K562 (cell line): ENCODE data around the gene COMP. TPM values are rescaled to one million over a fixed set of nuclear protein-coding genes. Genes with fewer than 3 reads are reported as not detected.

ENCODE experiments used
- ARID1B ChIP-seq: fragments of 450-650 bp; IDR thresholded peaks from 2 replicates; pipeline ENCODE4 v1.6.1; 2016; ENCODE audit warnings: antibody characterized with exemption, mild to moderate bottlenecking, inconsistent platforms
- BACH1 ChIP-seq: fragments of 200-800 bp; sonication (Bioruptor generic); IDR thresholded peaks from 2 replicates; pipeline ENCODE4 v1.6.1; 2016; ENCODE audit warnings: missing genetic modification characterization, missing compliant biosample characterization
- GTF2E2 ChIP-seq: fragments of 200-800 bp; sonication (Bioruptor generic); IDR thresholded peaks from 2 replicates; pipeline ENCODE4 v1.6.1; 2016; ENCODE audit warnings: missing genetic modification characterization, missing compliant biosample characterization
- KHSRP ChIP-seq: fragments of 450-650 bp; IDR thresholded peaks from 2 replicates; pipeline ENCODE4 v1.6.1; 2017
- MTA1 ChIP-seq: fragments of 450-650 bp; IDR thresholded peaks from 2 replicates; pipeline ENCODE4 v1.6.1; 2017; ENCODE audit warnings: borderline replicate concordance
- NCOR1 ChIP-seq: fragments of 450-650 bp; IDR thresholded peaks from 2 replicates; pipeline ENCODE4 v1.6.1; 2016; ENCODE audit warnings: mild to moderate bottlenecking, moderate library complexity
- NFE2 ChIP-seq: IDR thresholded peaks from 2 replicates; pipeline ENCODE4 v1.6.1; 2014; ENCODE audit warnings: antibody characterized with exemption, low read depth
- NONO ChIP-seq, 2 experiments: fragments of 200-400 bp in 1 of 2; fragments of 450-650 bp in 1 of 2; formaldehyde crosslinking in 1 of 2; IDR thresholded peaks; 2 replicates each; pipeline ENCODE4 v1.6.1; 2017; ENCODE audit warnings: low read depth in 2 of 2, mild to moderate bottlenecking in 2 of 2, moderate library complexity in 2 of 2, low read length in 1 of 2
- ZFP30 ChIP-seq: fragments of 250-450 bp; sonication (Bioruptor Pico); IDR thresholded peaks from 2 replicates; pipeline ENCODE4 v1.8.0; 2022; ENCODE audit warnings: moderate library complexity, mild to moderate bottlenecking, inconsistent platforms, borderline replicate concordance
- ZNF124 ChIP-seq: sonication (generic); formaldehyde crosslinking; IDR thresholded peaks from 2 replicates; pipeline ENCODE4 v1.8.1; 2022; ENCODE audit warnings: missing genetic modification reagents
- ZNF239 ChIP-seq: fragments of 250-450 bp; sonication (Bioruptor Pico); IDR thresholded peaks from 2 replicates; pipeline ENCODE4 v1.4.0; 2020; ENCODE audit warnings: mild to moderate bottlenecking
- ZNF696 ChIP-seq: fragments of 250-450 bp; sonication (Bioruptor Pico); conservative IDR thresholded peaks from 2 replicates; pipeline ENCODE4 v1.4.0; 2020; ENCODE audit warnings: mild to moderate bottlenecking, moderate library complexity
- polyA plus RNA-seq, 8 experiments: library from polyadenylated mRNA; depleted of rRNA in 4 of 8; stranded (reverse) in 5 of 8; unstranded in 3 of 8; fragments of >200 nt; fragmentation: Nextera tagmentation in 2 of 8; fragmentation: Illumina TruSeq in 1 of 8; extraction: Ambion mirVana in 2 of 8; extraction: Trizol in 1 of 8; gene quantifications; 2 replicates each; pipeline versions ENCODE4 v1.2.1 to v1.2.3, GENCODE V29; 2011 to 2014; ENCODE audit warnings: inconsistent platforms in 1 of 8, missing spikeins in 1 of 8
- total RNA-seq, 7 experiments: library from RNA; depleted of rRNA in 6 of 7; stranded (reverse); fragments of >200 nt in 6 of 7; fragmentation: Illumina TruSeq in 2 of 7; extraction: Trizol in 2 of 7; gene quantifications; 2 replicates each; pipeline versions ENCODE4 v1.2.1 to v1.2.3, GENCODE V29; 2011 to 2021; ENCODE audit warnings: low replicate concordance in 1 of 7
- TF ChIP-seq, protein P1 (sequence below): fragments of 250-450 bp; sonication (Bioruptor Pico); IDR thresholded peaks from 2 replicates; pipeline ENCODE4 v1.6.1; 2021; ENCODE audit warnings: mild to moderate bottlenecking
- TF ChIP-seq, protein P2 (sequence below): sonication (generic); formaldehyde crosslinking; IDR thresholded peaks from 2 replicates; pipeline ENCODE4 v1.8.1; 2023; ENCODE audit warnings: mild to moderate bottlenecking, missing genetic modification reagents
- TF ChIP-seq, protein P3 (sequence below): fragments of 250-450 bp; sonication (Bioruptor Pico); IDR thresholded peaks from 2 replicates; pipeline ENCODE4 v1.4.0; 2020; ENCODE audit warnings: mild to moderate bottlenecking, moderate library complexity, borderline replicate concordance
- TF ChIP-seq, protein P4 (sequence below): sonication (generic); formaldehyde crosslinking; IDR thresholded peaks from 2 replicates; pipeline ENCODE4 v1.8.0; 2022; ENCODE audit warnings: missing genetic modification reagents, mild to moderate bottlenecking, moderate library complexity, borderline replicate concordance
- TF ChIP-seq, protein P5 (sequence below): sonication (generic); formaldehyde crosslinking; IDR thresholded peaks from 2 replicates; pipeline ENCODE4 v1.8.1; 2023; ENCODE audit warnings: mild to moderate bottlenecking, missing genetic modification reagents
- TF ChIP-seq, protein P6 (sequence below): fragments of 250-450 bp; sonication (Bioruptor Pico); IDR thresholded peaks from 2 replicates; pipeline ENCODE4 v1.5.0; 2021

COMP gene
- total and polyA plus RNA-seq, 9 of the 15 experiments (the other 6 are each of a cell fraction or from before 2014, with no cell fraction given): 0.07 TPM; not detected in 8

DNA sequence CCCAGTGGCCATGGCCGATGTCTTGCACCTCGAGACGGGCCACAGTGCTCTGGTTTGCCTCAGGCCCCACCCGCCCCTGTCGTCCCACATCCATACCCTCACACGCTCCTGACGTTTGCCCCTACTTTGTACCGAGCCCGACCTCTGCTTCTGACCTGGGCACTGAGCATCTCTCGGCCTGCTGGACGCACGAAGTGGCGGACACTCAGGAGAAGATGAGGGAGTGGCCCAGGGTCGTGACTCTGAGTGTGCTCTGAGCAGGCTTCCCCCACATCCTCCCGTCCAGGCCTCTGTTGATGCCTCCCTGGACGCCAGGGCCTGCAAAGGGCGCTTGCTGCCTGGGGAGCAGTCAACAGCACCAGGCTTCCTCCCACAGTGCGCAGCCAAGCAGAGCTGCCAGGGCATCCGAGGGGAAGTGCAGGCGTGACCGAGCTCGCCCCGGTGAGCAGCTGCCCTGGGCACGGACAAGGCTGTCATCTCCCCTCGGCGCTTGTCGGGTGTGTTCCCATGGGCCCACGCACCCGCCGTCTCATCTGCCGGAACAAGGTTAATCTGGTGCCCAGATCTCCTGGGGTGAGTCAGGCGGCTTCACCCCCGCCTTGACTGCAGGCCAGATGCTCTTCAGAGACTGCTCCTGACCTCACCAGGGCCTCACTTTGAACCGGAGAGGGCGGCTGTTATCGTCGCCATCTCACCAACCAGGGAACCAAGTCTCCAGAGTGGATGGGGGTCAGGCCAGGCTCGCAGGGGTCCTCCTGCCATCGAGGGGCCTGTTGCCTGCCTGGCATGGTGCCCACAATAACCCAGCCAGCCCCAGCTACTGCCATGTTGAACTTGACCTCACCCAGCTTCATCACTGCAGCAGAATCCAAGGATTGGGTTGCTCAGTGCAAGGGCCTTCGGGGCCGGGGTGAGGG, 27.2 kb downstream of the COMP start (continued):
- TF ChIP-seq, protein P1, sequence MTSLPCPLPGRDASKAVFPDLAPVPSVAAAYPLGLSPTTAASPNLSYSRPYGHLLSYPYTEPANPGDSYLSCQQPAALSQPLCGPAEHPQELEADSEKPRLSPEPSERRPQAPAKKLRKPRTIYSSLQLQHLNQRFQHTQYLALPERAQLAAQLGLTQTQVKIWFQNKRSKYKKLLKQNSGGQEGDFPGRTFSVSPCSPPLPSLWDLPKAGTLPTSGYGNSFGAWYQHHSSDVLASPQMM (CRISPR knock-in tag): no peak
- TF ChIP-seq, protein P2, sequence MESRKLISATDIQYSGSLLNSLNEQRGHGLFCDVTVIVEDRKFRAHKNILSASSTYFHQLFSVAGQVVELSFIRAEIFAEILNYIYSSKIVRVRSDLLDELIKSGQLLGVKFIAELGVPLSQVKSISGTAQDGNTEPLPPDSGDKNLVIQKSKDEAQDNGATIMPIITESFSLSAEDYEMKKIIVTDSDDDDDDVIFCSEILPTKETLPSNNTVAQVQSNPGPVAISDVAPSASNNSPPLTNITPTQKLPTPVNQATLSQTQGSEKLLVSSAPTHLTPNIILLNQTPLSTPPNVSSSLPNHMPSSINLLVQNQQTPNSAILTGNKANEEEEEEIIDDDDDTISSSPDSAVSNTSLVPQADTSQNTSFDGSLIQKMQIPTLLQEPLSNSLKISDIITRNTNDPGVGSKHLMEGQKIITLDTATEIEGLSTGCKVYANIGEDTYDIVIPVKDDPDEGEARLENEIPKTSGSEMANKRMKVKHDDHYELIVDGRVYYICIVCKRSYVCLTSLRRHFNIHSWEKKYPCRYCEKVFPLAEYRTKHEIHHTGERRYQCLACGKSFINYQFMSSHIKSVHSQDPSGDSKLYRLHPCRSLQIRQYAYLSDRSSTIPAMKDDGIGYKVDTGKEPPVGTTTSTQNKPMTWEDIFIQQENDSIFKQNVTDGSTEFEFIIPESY (CRISPR knock-in tag): no peak
- TF ChIP-seq ZNF124 (CRISPR knock-in tag) (no peak), BACH1 (tag) (no peak), ARID1B (peak; percentile 75), KHSRP (no peak), ZNF696 (CRISPR knock-in tag) (no peak), NONO (IDR thresholded peaks at IDR 0.05; ENCODE audit: low read depth in 2 of 2, low read length in 1 of 2) (no peak), ZNF239 (CRISPR knock-in tag) (no peak), NCOR1 (peak; percentile 29; the same call in 1 of the 2 replicates), ZFP30 (CRISPR knock-in tag) (no peak), GTF2E2 (tag) (no peak), MTA1 (no peak), NFE2 (peak; percentile 31; the same call in 1 of the 2 replicates)
- TF ChIP-seq, protein P3, sequence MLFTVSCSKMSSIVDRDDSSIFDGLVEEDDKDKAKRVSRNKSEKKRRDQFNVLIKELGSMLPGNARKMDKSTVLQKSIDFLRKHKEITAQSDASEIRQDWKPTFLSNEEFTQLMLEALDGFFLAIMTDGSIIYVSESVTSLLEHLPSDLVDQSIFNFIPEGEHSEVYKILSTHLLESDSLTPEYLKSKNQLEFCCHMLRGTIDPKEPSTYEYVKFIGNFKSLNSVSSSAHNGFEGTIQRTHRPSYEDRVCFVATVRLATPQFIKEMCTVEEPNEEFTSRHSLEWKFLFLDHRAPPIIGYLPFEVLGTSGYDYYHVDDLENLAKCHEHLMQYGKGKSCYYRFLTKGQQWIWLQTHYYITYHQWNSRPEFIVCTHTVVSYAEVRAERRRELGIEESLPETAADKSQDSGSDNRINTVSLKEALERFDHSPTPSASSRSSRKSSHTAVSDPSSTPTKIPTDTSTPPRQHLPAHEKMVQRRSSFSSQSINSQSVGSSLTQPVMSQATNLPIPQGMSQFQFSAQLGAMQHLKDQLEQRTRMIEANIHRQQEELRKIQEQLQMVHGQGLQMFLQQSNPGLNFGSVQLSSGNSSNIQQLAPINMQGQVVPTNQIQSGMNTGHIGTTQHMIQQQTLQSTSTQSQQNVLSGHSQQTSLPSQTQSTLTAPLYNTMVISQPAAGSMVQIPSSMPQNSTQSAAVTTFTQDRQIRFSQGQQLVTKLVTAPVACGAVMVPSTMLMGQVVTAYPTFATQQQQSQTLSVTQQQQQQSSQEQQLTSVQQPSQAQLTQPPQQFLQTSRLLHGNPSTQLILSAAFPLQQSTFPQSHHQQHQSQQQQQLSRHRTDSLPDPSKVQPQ: no peak
- TF ChIP-seq, protein P4, sequence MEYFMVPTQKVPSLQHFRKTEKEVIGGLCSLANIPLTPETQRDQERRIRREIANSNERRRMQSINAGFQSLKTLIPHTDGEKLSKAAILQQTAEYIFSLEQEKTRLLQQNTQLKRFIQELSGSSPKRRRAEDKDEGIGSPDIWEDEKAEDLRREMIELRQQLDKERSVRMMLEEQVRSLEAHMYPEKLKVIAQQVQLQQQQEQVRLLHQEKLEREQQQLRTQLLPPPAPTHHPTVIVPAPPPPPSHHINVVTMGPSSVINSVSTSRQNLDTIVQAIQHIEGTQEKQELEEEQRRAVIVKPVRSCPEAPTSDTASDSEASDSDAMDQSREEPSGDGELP (CRISPR knock-in tag): peak; percentile 67; the same call in 1 of the 2 replicates
- TF ChIP-seq, protein P5, sequence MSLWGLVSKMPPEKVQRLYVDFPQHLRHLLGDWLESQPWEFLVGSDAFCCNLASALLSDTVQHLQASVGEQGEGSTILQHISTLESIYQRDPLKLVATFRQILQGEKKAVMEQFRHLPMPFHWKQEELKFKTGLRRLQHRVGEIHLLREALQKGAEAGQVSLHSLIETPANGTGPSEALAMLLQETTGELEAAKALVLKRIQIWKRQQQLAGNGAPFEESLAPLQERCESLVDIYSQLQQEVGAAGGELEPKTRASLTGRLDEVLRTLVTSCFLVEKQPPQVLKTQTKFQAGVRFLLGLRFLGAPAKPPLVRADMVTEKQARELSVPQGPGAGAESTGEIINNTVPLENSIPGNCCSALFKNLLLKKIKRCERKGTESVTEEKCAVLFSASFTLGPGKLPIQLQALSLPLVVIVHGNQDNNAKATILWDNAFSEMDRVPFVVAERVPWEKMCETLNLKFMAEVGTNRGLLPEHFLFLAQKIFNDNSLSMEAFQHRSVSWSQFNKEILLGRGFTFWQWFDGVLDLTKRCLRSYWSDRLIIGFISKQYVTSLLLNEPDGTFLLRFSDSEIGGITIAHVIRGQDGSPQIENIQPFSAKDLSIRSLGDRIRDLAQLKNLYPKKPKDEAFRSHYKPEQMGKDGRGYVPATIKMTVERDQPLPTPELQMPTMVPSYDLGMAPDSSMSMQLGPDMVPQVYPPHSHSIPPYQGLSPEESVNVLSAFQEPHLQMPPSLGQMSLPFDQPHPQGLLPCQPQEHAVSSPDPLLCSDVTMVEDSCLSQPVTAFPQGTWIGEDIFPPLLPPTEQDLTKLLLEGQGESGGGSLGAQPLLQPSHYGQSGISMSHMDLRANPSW (CRISPR knock-in tag): no peak
- TF ChIP-seq, protein P6, sequence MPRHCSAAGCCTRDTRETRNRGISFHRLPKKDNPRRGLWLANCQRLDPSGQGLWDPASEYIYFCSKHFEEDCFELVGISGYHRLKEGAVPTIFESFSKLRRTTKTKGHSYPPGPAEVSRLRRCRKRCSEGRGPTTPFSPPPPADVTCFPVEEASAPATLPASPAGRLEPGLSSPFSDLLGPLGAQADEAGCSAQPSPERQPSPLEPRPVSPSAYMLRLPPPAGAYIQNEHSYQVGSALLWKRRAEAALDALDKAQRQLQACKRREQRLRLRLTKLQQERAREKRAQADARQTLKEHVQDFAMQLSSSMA (CRISPR knock-in tag): no peak
